ENCODE measurements around the gene DNMT3A.

DNA sequence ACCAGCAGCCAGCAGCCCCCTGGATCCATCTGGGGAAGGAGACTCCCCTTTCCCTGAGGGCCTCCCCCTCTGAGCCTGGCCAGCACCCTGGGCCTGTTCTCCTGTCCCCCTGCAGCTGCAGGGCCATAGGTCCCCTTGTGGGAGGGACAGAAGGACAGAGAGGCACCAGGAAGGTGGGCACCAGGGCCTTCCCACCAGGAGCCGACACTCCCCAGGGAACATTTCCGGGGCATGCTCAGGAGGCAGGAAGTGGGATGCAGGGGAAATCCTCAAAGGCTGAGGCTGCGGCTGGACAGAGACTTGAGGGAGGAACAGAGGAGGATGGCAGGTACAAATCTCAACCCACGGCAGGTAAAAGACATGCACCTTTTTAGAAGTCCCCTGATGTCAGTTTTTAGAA is 14.4 kb upstream of the DNMT3A start:
- TF ChIP-seq POLR2A (IDR thresholded peaks at IDR 0.05), result no peak
- TF ChIP-seq CTCF (IDR thresholded peaks at IDR 0.05 in 4 of 5, conservative IDR thresholded peaks at IDR 0.05 in 1 of 5), result no peak
